Liver (tissue), 3 donors: ENCODE measurements around the gene OBP2A.

Source experiments
- ATF3 ChIP-seq: IDR thresholded peaks from 2 replicates; pipeline ENCODE4 v1.6.1; 2016; ENCODE audit warnings: antibody characterized with exemption
- CTCF ChIP-seq: fragments of 150-350 bp; IDR thresholded peaks from 2 replicates; pipeline ENCODE4 v1.5.1; 2017; ENCODE audit warnings: improper control_type of control experiment, low read depth, low read length; ENCODE audit not compliant: missing input control
- EGR1 ChIP-seq, 2 donors: IDR thresholded peaks; 2 replicates each; pipeline ENCODE4 v1.6.1; 2016 to 2018; ENCODE audit warnings: antibody characterized with exemption in 2 of 2, low read depth in 2 of 2
- HNF4G ChIP-seq: IDR thresholded peaks from 2 replicates; pipeline ENCODE4 v1.6.1; 2016; ENCODE audit warnings: antibody characterized with exemption
- JUND ChIP-seq, 2 donors: IDR thresholded peaks; 2 replicates each; pipeline ENCODE4 v1.6.1; 2016; ENCODE audit warnings: antibody characterized with exemption in 2 of 2
- NR2F2 ChIP-seq: IDR thresholded peaks from 2 replicates; pipeline ENCODE4 v1.6.1; 2016; ENCODE audit warnings: antibody characterized with exemption
- SP1 ChIP-seq: IDR thresholded peaks from 2 replicates; pipeline ENCODE4 v1.6.1; 2018; ENCODE audit warnings: antibody characterized with exemption, mild to moderate bottlenecking
- donor health status: healthy.
- donor health status: healthy.

- TF ChIP-seq CTCF (no peak), EGR1 (IDR thresholded peaks at IDR 0.05; ENCODE audit: low read depth in 2 of 2) (no peak), SP1 (no peak), ATF3 (no peak), JUND (IDR thresholded peaks at IDR 0.05) (no peak), NR2F2 (no peak), HNF4G (no peak)
Measured at GRCh38 chr9:135547756-135548736, 2.1 kb downstream of the OBP2A start.
